ENCODE measurements around the gene ARHGAP15. TPM values are rescaled to one million over a fixed set of nuclear protein-coding genes. Genes with fewer than 3 reads are reported as not detected.

ARHGAP15 gene
- total RNA-seq, 1 donor = 0.43 TPM

- no peak for DNase-seq (ENCODE audit: low read depth)
- TF ChIP-seq CTCF (IDR thresholded peaks at IDR 0.05; ENCODE audit: insufficient read depth, low read depth, low read length) = no peak
- no peak overlapping the region for H3K4me3 ChIP-seq (ENCODE audit: low read depth, low read length)
Measured at GRCh38 chr2:143684551-143685320, 555.5 kb downstream of the ARHGAP15 start.

GRCh38 chr2:143685421-143686078 is 556.3 kb downstream of the ARHGAP15 start:
- TF ChIP-seq CTCF (IDR thresholded peaks at IDR 0.05; ENCODE audit: insufficient read depth, low read depth, low read length) = no peak
- no peak for DNase-seq (ENCODE audit: low read depth)
- H3K4me3 ChIP-seq (ENCODE audit: low read depth, low read length) = no peak overlapping the region

- TF ChIP-seq CTCF (IDR thresholded peaks at IDR 0.05; ENCODE audit: insufficient read depth, low read depth, low read length) = peak; percentile 69
- peak; percentile 65 for DNase-seq (ENCODE audit: low read depth)
- no peak overlapping the region for H3K4me3 ChIP-seq (ENCODE audit: low read depth, low read length)
Measured at GRCh38 chr2:143686585-143687164, 557.5 kb downstream of the ARHGAP15 start.

- no peak for TF ChIP-seq CTCF (IDR thresholded peaks at IDR 0.05; ENCODE audit: insufficient read depth, low read depth, low read length)
- H3K4me3 ChIP-seq (ENCODE audit: low read depth, low read length) = no peak overlapping the region
- DNase-seq (ENCODE audit: low read depth) = no peak
Measured at GRCh38 chr2:143688248-143688647, 559.0 kb downstream of the ARHGAP15 start.

GRCh38 chr2:143688815-143689214 is 559.6 kb downstream of the ARHGAP15 start:
- H3K4me3 ChIP-seq (ENCODE audit: low read depth, low read length) = no peak overlapping the region
- no peak for DNase-seq (ENCODE audit: low read depth)
- TF ChIP-seq CTCF (IDR thresholded peaks at IDR 0.05; ENCODE audit: insufficient read depth, low read depth, low read length) = no peak

- TF ChIP-seq CTCF (IDR thresholded peaks at IDR 0.05; ENCODE audit: insufficient read depth, low read depth, low read length) = no peak
- DNase-seq (ENCODE audit: low read depth) = no peak
- H3K4me3 ChIP-seq (ENCODE audit: low read depth, low read length) = no peak overlapping the region
Measured at GRCh38 chr2:143689541-143689940, 560.3 kb downstream of the ARHGAP15 start.
